ENCODE data around the gene TUBA1A.
"Not testable (repeated sequence)": the region's sequence is repeated elsewhere in the genome, so short reads cannot be mapped to it uniquely, and the experiment has no call there.

TUBA1A gene

GRCh38 chr12:49200919-49201594 is 12.2 kb upstream of the TUBA1A start:
- DNase-seq, result peak; percentile 56 to 63

GRCh38 chr12:49198431-49199155 is 9.7 kb upstream of the TUBA1A start:
- DNase-seq, result peak in 1 of 2 experiments; percentile 25

- DNase-seq, result no peak
Observed at GRCh38 chr12:49197256-49197655, 8.4 kb upstream of the TUBA1A start.

- DNase-seq, result no peak
Observed at GRCh38 chr12:49195736-49196135, 6.9 kb upstream of the TUBA1A start.

GRCh38 chr12:49193746-49194145 is 4.9 kb upstream of the TUBA1A start:
- DNase-seq, result not testable (repeated sequence)

- DNase-seq, result not testable (repeated sequence)
Observed at GRCh38 chr12:49191498-49191897, 2.6 kb upstream of the TUBA1A start.

GRCh38 chr12:49190974-49191373 is 2.1 kb upstream of the TUBA1A start:
- no peak for DNase-seq

- peak in 1 of 2 experiments; percentile 63 for DNase-seq
Observed at GRCh38 chr12:49189731-49190716, 1.1 kb upstream of the TUBA1A start.

GRCh38 chr12:49188201-49188915 is 522 bp downstream of the TUBA1A start:
- peak; percentile 22 to 38 for DNase-seq

GRCh38 chr12:49187184-49187583 is 1.7 kb downstream of the TUBA1A start:
- peak in 1 of 2 experiments; percentile 33 for DNase-seq

- not testable (repeated sequence) for DNase-seq
Observed at GRCh38 chr12:49186307-49186706, 2.6 kb downstream of the TUBA1A start.

- DNase-seq, result not testable (repeated sequence)
Observed at GRCh38 chr12:49184697-49185096, 4.2 kb downstream of the TUBA1A start.

GRCh38 chr12:49183214-49183950 is 5.5 kb downstream of the TUBA1A start:
- not testable (repeated sequence) for DNase-seq

GRCh38 chr12:49174218-49174617 is 14.7 kb downstream of the TUBA1A start:
- DNase-seq, result no peak

GRCh38 chr12:49170924-49171323 is 18.0 kb downstream of the TUBA1A start:
- no peak for DNase-seq

GRCh38 chr12:49165114-49165513 is 23.8 kb downstream of the TUBA1A start:
- DNase-seq, result no peak

GRCh38 chr12:49161901-49162300 is 27.0 kb downstream of the TUBA1A start:
- not testable (repeated sequence) for DNase-seq

- DNase-seq, result no peak
Observed at GRCh38 chr12:49161092-49161795, 27.6 kb downstream of the TUBA1A start.

GRCh38 chr12:49160399-49160798 is 28.5 kb downstream of the TUBA1A start:
- DNase-seq, result no peak

GRCh38 chr12:49154221-49154620 is 34.7 kb downstream of the TUBA1A start:
- DNase-seq, result no peak

- no peak for DNase-seq
Observed at GRCh38 chr12:49147384-49147783, 41.5 kb downstream of the TUBA1A start.
